PC-3 (cell line): ENCODE results near the gene HSPB2. TPM values are rescaled to one million over a fixed set of nuclear protein-coding genes. Genes with fewer than 3 reads are reported as not detected.

Source experiments
- ATAC-seq: fragments of 200-7000 bp; cut with Tn5 transposase; 2 replicates; pipeline ENCODE4 v1.9.1; 2020; ENCODE audit warnings: mild to moderate bottlenecking, moderate library complexity
- Bru-seq: library from RNA; stranded (reverse); fragments of 400-500 nt; gene quantifications from one replicate; lab custom pipeline; 2021; lab: Mats Ljungman, UMichigan
- BruChase-seq, 2 experiments: library from RNA; stranded (reverse); fragments of 400-500 nt; gene quantifications; one replicate each; lab custom pipeline; 2021; lab: Mats Ljungman, UMichigan
- BruUV-seq: library from RNA; stranded (reverse); fragments of 400-500 nt; replicated peaks from 2 replicates; lab custom pipeline; 2021; lab: Mats Ljungman, UMichigan
- CTCF ChIA-PET: fragments of 300-600 bp; sonication (Branson Sonifier 250); formaldehyde crosslinking; loops from one replicate; lab custom pipeline; 2022; ENCODE audit warnings: antibody characterized with exemption; lab: Charles Lee
- POLR2A ChIA-PET: fragments of 300-600 bp; sonication (Branson Sonifier 250); formaldehyde crosslinking; loops from one replicate; lab custom pipeline; 2022; ENCODE audit warnings: antibody characterized with exemption; ENCODE audit not compliant: unreplicated experiment; lab: Charles Lee
- DNase-seq: peaks from one replicate; pipeline ENCODE4 v3.0.0-alpha.2; 2015
- H2AFZ ChIP-seq: fragments of 300-600 bp; sonication (generic); 2 replicates; pipeline ENCODE4 v1.6.0; 2016; ENCODE audit warnings: antibody characterized with exemption, low read length
- H3F3A ChIP-seq: fragments of 300-600 bp; sonication (generic); one replicate; pipeline ENCODE4 v1.6.0; 2017; ENCODE audit warnings: antibody characterized with exemption, low read length, control low read depth, mild to moderate bottlenecking; ENCODE audit not compliant: unreplicated experiment
- H3K27ac ChIP-seq: fragments of 300-600 bp; sonication (generic); 2 replicates; pipeline ENCODE4 v1.5.1; 2016; ENCODE audit warnings: mild to moderate bottlenecking, low read length
- H3K27me3 ChIP-seq: fragments of 300-600 bp; sonication (generic); 2 replicates; pipeline ENCODE4 v1.6.1; 2016; ENCODE audit warnings: low read length, mixed read lengths
- H3K36me3 ChIP-seq: fragments of 300-600 bp; sonication (generic); 2 replicates; pipeline ENCODE4 v1.6.1; 2016; ENCODE audit warnings: low read depth, mixed run types, low read length, mixed read lengths
- H3K4me1 ChIP-seq: fragments of 300-600 bp; sonication (generic); 2 replicates; pipeline ENCODE4 v1.5.1; 2016; ENCODE audit warnings: low read length; ENCODE audit not compliant: insufficient read depth
- H3K4me2 ChIP-seq: fragments of 300-600 bp; sonication (generic); 2 replicates; pipeline ENCODE4 v1.6.0; 2016; ENCODE audit warnings: low read length
- H3K4me3 ChIP-seq: fragments of 300-600 bp; sonication (generic); 2 replicates; pipeline ENCODE4 v1.5.1; 2016; ENCODE audit warnings: mild to moderate bottlenecking, low read length, mixed read lengths
- H3K79me2 ChIP-seq: fragments of 300-600 bp; sonication (generic); 2 replicates; pipeline ENCODE4 v1.6.1; 2017; ENCODE audit warnings: low read length, mixed read lengths
- H3K9ac ChIP-seq: fragments of 300-600 bp; sonication (generic); 2 replicates; pipeline ENCODE4 v1.6.0; 2016; ENCODE audit warnings: mild to moderate bottlenecking, low read length
- H3K9me2 ChIP-seq: fragments of 300-600 bp; sonication (generic); replicated peaks from 2 replicates; pipeline ENCODE4 v1.6.1; 2016; ENCODE audit warnings: mixed run types, low read length, mixed read lengths
- H3K9me3 ChIP-seq: fragments of 300-600 bp; sonication (generic); 2 replicates; pipeline ENCODE4 v1.6.1; 2016; ENCODE audit warnings: low read length, mixed read lengths
- H4K20me1 ChIP-seq: fragments of 300-600 bp; sonication (generic); 2 replicates; pipeline ENCODE4 v1.6.1; 2016; ENCODE audit warnings: low read length, mixed read lengths
- CTCF ChIP-seq: fragments of 300-600 bp; sonication (generic); conservative IDR thresholded peaks from 2 replicates; pipeline ENCODE4 v1.5.1; 2017; ENCODE audit warnings: antibody characterized with exemption, low read depth, mild to moderate bottlenecking, low read length
- EZH2 ChIP-seq: fragments of 300-600 bp; sonication (generic); IDR thresholded peaks from one replicate; pipeline ENCODE4 v1.6.1; 2017; ENCODE audit warnings: antibody characterized with exemption, mild to moderate bottlenecking, low read length; ENCODE audit not compliant: unreplicated experiment
- EZH2phosphoT487 ChIP-seq: fragments of 300-600 bp; sonication (generic); IDR thresholded peaks from 2 replicates; pipeline ENCODE4 v1.6.1; 2018; ENCODE audit warnings: mild to moderate bottlenecking, antibody characterized with exemption, low read length, borderline replicate concordance
- intact Hi-C: fragments of 100-400 bp; cut with micrococcal nuclease; formaldehyde crosslinking; loops from 2 replicates; pipeline ENCODE4 v1.9.0; 2023
- long read RNA-seq: library from polyadenylated mRNA; unstranded; transcript quantifications from one replicate; pipeline ENCODE4 v2.0.0, GENCODE V29; 2021; ENCODE audit not compliant: unreplicated experiment
- total RNA-seq: library from RNA; depleted of rRNA; stranded (reverse); fragments of >200 nt; gene quantifications from 2 replicates; pipeline ENCODE4 v1.2.3, GENCODE V29; 2014; rRNA removed

HSPB2 gene, protein sequence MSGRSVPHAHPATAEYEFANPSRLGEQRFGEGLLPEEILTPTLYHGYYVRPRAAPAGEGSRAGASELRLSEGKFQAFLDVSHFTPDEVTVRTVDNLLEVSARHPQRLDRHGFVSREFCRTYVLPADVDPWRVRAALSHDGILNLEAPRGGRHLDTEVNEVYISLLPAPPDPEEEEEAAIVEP
- total RNA-seq (not detected in 2 replicates), Bru-seq, nascent RNA (percentile 23 among the genes with signal in this experiment), BruChase-seq, experiment 1, labeled RNA remaining after a 6-hour chase (percentile 43 among the genes with signal in this experiment), BruChase-seq, experiment 2, labeled RNA remaining after a 2-hour chase (not detected)
- long read RNA-seq = 0 reads

DNA sequence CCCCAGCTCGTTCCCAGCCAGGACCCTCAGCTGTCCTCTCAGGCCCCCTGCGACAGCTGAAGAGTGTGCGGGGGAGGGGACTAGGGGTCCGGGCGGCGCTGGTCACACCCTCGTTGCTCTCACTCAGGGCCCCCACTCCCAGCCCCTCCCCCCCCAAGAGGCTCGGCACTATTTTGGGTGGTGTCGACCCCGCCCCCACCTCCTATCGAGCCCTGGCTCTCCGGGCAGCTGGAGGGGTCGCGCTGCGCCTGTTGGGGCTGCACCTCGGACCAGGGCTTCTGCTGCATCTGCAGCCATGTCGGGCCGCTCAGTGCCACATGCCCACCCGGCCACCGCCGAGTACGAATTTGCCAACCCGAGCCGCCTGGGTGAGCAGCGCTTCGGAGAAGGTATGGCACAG is at the start of gene HSPB2:
Gene HSPB2, plus strand, starts transcription at position 200 of the 400 bp plus-strand sequence. Its CDS starts 96 bp downstream, at position 296.
- Histone ChIP-seq H3K4me3 (no peak within 1 kb of the TSS), H3K36me3 (no peaks in the 10 kb centered on the region), H3K79me2 (no peaks in the 10 kb centered on the region), H3K27me3 (no peaks in the 10 kb centered on the region), H2AFZ (peak within 1 kb of the TSS; percentile 69), H3K27ac (no peak within 1 kb of the TSS), H4K20me1 (no peaks in the 10 kb centered on the region), H3K9me2 (no peaks in the 10 kb centered on the region), H3K4me1 (peaks cover 6% of the 10 kb centered on the region), H3K9ac (no peak within 1 kb of the TSS), H3F3A (no peaks in the 10 kb centered on the region), H3K4me2 (peak within 1 kb of the TSS; percentile 54), H3K9me3 (no peaks in the 10 kb centered on the region)
- ATAC-seq (no peak), DNase-seq (no peak)
- TF ChIP-seq EZH2 (no peak), EZH2phosphoT487 (no peak), CTCF (no peak)
- intact Hi-C loops = no loop called here
- no TSS peak for BruUV-seq
- ChIA-PET CTCF (no interaction called here), POLR2A (no interaction called here)

- peaks cover 17% of the 10 kb centered on the region for H3K4me1 ChIP-seq
- peaks cover 13% of the 10 kb centered on the region; the same call in 1 of the 2 replicates for H3K79me2 ChIP-seq
- H3K9me3 ChIP-seq = no peaks in the 10 kb centered on the region
- no peaks in the 10 kb centered on the region for H4K20me1 ChIP-seq
- H3K9ac ChIP-seq = peak overlapping the region; percentile 91; the same call in 1 of the 2 replicates
- POLR2A ChIA-PET = interaction anchor here (1.1 to 1.4 kb wide), 2 partner anchors 57 to 112 kb away, joined by 5 to 7 read pairs; no protein-coding TSS in a partner anchor
- H3K27ac ChIP-seq = no peak overlapping the region
- H3K4me2 ChIP-seq = peak overlapping the region; percentile 95
- H3K27me3 ChIP-seq = no peaks in the 10 kb centered on the region
- intact Hi-C loops = no loop called here
- H2AFZ ChIP-seq = no peak overlapping the region
- DNase-seq (no peak), ATAC-seq (no peak)
- no peaks in the 10 kb centered on the region for H3F3A ChIP-seq
- no peaks in the 10 kb centered on the region for H3K9me2 ChIP-seq
- H3K36me3 ChIP-seq = peaks cover 20% of the 10 kb centered on the region; the same call in 1 of the 2 replicates
- no peak for TF ChIP-seq CTCF
- no peak for TF ChIP-seq EZH2
- TF ChIP-seq EZH2phosphoT487 = no peak
- CTCF ChIA-PET = interaction anchor here (0.5 to 1.6 kb wide), 6 partner anchors 11 to 106 kb away, joined by 5 to 13 read pairs (median 6); no protein-coding TSS in a partner anchor
- H3K4me3 ChIP-seq = peak overlapping the region; percentile 91
- no TSS peak for BruUV-seq
These were observed 42.4 kb upstream of the HSPB2 start for GRCh38 chr11:111870113-111870512.

DNA sequence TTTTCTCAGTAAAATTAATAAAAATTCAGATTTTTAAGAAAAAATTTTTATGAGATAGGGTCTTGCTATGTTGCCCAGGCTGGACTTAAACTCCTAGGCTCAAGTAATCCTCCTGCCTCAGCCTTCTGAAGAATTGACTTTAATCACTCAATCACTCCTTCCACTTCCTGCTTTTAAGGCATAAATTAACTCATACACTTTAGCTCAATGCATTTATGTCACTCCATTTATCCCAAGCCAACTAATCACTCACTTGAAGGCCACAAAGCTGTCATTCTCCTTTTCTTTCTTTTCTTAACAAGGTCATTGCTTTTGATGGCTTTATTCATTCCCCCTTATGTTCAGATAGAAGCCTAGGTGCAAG is 42.0 kb upstream of the HSPB2 start:
- no peak; the same call in 1 of the 2 replicates for ATAC-seq
- peaks cover 13% of the 10 kb centered on the region; the same call in 1 of the 2 replicates for H3K79me2 ChIP-seq
- H3K36me3 ChIP-seq = peaks cover 16% of the 10 kb centered on the region; the same call in 1 of the 2 replicates
- no peak for DNase-seq
- H3K27ac ChIP-seq = no peak overlapping the region
- H4K20me1 ChIP-seq = no peaks in the 10 kb centered on the region
- H3K4me1 ChIP-seq = peaks cover 17% of the 10 kb centered on the region
- no TSS peak for BruUV-seq
- peak overlapping the region; percentile 91 for H3K9ac ChIP-seq
- H2AFZ ChIP-seq = peak overlapping the region; percentile 99
- H3K4me3 ChIP-seq = peak overlapping the region; percentile 91
- no peak for TF ChIP-seq EZH2
- TF ChIP-seq EZH2phosphoT487 = no peak
- TF ChIP-seq CTCF = no peak
- intact Hi-C loops = no loop called here
- peak overlapping the region; percentile 95 for H3K4me2 ChIP-seq
- POLR2A ChIA-PET = interaction anchor here (1.1 to 1.4 kb wide), 2 partner anchors 56 to 111 kb away, joined by 5 to 7 read pairs; no protein-coding TSS in a partner anchor
- H3K9me3 ChIP-seq = no peaks in the 10 kb centered on the region
- no peaks in the 10 kb centered on the region for H3K27me3 ChIP-seq
- no peaks in the 10 kb centered on the region for H3F3A ChIP-seq
- CTCF ChIA-PET = interaction anchor here (0.5 to 1.6 kb wide), 7 partner anchors 11 to 106 kb away, joined by 4 to 13 read pairs (median 6); no protein-coding TSS in a partner anchor
- no peaks in the 10 kb centered on the region for H3K9me2 ChIP-seq
